HG02763 (cell line): Measurements from ENCODE around the gene RAMACL.

Source experiments
- ATAC-seq: cut with Tn5 transposase; IDR thresholded peaks from one replicate; pipeline ENCODE4 v1.9.1; 2021; ENCODE audit warnings: mild to moderate bottlenecking, moderate library complexity; ENCODE audit not compliant: unreplicated experiment

RAMACL gene

DNA sequence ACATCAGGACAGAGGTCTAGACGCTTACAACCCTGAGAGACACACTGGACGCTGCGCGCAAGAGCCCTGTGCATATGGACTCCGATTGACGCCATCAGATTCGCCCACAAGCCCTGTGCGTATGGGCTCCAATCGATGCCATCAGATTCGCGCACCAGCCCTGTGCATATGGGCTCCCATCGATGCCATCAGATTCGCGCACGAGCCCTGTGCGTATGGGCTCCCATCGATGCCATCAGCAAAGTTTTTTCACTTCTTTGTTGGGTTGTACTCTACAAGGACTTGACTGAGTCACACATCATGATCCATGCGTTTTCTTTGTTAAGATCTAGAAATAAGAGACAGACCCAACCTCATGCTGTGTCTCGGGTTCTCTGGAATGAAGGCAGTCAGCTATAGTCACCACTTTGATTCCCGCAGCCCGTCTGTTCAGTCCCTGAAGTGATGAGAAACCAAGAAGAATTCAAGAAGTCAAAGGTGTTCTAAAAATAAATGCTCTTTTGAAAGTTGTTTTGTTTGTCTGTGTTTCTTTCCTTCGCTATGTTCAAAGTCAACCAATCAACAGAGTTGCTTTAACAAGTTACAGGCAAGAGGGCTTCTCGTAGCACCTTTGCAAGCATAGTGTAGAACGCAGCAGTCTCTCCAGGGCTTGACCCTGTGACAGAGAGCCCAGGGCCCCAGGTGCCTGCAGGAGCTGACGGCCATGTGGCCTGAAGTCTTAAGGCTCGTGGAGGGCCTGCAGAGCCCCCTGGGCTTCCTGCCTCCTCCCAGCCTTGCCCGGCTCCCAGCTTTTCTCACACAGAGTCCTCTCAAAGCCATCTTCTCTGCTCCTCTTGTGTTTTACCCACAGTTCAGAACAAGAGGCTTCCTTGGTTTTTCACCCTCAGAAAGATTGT is 32.6 kb upstream of the RAMACL start:
- ATAC-seq = no peak

DNA sequence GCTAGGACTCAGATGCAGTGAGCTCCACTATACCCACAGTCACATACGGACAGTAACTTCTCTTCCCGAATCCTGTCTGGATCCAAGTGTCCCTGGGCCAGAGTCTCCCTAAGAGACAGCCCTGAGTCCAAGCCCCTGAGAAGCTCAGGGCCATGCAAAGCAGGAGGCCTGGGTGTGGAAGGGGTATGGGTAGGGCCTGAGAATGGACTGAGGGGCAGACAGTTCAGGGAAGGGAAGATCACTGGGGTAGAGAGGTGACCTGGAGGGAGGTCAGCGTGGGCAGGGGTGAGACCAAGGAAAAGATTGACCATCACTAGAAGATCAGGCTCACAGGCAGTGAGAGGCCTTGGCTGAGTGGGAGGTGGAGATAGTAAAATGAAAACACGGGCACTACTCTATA is 31.8 kb upstream of the RAMACL start:
- no peak for ATAC-seq

DNA sequence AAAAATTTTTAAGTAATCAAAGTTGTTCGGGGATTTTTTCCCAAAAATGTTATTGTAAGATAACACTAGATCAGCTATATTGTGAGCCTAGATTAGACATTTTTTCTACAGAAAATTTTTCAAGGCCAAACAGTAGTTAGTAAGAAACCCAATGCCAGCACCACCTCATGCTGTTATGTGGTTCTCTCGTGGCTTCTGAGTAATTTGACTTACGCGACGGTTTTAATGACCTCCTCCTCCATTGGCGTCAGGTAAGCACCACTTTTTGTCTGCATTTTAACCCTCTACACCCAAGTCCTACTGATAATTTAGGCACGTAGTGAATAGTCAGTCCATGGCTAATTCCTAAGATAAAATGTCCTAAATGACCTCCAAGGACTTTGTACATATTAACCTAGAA is 30.9 kb upstream of the RAMACL start:
- no peak for ATAC-seq

DNA sequence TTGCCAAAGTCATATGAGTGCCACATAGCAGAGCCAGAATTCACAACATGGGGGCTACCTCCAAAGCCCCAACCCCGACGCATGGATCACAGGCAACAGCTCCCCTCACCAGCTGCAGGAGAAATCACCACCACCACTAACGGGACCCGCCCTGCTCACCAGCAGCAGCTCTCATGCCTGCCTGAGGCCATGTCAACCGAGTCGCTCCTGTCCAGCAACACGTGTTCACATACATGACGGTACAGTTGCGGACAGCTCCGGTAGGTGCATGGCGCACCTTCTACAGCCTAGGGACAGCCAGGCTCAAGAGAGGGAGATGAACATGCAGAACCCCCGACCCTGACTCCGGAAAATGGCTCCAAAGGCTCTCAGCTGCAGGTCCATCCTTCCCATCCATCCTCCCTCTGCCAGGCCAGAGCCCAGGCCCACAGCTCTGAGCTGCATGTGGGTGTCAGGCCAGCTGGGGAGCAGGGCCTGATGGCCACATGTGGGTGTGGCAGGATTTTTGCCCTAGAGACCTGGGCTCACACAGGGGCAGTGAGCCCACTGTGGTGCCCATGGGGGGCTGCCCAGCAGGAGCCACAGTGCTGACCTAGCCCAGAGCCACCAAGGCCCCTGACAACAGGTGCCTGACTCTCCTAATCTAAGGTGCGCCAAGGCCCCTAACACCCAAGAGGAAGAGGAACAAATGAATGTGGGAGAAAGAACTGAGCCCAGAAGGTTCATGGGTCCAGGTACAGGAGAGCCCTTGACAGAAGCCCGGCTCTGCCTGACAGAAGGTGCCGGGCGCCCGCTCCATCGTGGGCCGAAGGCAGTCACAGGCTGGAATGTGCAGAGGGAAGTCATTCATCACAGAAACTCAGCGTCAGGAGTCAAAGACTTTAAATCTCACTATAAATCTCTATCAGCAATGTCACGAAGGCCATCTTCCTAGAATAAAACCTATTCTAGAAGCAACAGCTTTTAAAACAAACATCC is 30.1 kb upstream of the RAMACL start:
- no peak for ATAC-seq

DNA sequence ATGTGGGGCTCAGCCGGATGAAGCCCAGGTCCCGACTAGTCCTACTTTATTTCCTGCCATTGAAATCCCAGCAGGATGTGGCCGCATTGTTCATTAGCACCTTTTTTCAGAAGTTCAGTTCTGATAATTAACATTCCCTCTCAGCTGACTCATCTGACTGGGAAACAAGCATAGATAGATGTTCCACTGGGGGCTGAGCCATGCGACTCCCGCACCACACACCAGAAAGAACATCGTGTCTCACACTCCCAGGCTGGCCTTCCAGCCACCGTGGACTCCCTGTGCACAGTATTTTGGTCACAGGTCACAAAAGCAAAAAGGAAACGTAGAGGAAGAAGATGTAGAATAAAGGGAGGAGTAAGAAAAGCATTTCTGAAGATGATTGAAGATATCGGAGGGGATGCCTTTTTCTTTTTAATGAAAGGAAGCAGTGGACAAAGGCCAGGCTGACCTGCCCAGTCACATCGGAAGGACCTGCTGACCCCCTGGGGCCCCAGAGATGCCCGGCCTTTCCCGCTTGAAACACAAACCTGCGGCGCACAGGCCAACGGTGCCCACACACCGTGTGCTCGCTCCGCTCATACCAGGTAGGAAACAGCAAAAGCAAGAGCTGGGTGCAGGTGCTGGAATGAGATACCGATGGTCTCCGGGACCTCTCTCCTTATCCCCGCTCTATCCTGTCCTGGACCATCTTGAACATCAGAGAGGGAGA is 28.7 kb upstream of the RAMACL start:
- ATAC-seq = no peak

DNA sequence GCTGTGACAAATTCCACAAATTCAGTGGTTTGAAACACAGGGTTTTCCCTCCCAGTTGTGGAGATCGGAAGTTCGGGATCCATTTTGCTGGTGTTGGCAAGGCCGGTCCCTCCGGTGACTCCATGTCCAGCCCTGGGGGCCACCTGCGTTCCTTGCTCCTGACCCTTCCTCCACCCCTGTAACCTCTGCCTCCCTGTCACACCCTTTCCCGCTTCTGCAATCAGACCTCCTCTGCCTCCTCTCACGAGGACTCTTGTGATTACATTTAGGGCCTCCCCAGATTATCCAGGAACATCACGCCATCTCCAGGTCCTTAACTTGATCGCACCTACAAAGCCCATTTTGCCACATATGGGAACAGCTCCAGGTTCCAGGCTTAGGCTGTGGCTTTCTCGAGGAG is 28.1 kb upstream of the RAMACL start:
- no peak for ATAC-seq

DNA sequence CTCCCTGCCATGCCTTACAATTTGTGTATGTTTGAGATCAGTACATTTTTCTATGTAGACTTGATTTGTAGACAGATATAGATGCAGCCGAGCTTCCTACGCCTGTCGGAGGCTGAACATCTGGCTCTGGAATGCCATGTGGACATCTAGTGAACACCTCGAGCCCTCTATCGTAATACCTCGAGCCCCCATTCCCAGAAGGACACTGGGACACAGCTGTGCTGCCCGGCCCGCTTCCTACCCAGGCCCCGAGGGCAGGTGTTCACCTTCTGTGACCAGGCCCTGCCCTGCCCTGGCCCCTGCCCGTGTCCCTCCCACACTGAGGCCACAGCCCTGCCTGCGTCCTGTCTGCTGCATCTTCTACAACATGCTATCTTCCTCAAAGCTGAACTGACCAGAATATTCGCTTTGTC is 27.7 kb upstream of the RAMACL start:
- no peak for ATAC-seq

DNA sequence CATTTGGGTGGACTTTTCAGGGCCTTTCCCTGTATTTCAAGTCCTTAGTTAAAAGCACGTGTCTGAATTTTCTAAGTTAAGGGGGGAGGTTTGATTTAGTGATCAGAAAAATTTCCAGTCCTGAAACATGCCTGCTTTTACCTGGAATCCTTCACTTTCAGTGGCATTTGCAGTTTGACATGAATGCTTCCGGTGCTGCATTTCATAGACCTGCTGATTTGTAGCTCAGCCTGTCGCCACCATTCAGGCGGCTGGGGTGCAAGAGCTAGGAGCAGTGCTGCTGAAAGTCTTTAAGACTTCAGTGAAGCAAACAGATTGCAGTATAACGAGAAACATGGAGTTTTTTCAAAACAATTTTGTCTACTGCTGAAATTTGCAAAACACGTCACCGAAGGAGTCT is 26.5 kb upstream of the RAMACL start:
- no peak for ATAC-seq

DNA sequence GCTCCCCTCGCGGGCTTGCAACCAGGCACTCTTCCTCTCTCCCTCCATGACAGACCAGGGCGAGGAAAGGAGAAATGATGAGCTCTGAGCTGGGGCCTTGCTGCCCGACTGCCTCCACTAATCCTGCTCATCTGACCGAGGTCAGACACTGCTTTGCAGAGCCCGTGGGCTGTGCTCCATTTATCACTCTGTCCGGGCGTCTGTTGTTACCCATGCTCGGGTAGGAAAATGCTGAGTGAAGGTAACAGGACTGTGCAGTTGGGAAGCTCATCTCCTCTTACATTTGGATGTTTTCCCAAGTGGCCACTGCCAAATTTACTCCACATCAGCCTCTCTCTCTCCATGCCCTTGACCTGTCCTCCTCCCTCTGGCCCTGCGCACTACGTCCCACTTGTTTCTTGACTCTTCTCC is 26.0 kb upstream of the RAMACL start:
- ATAC-seq = no peak

DNA sequence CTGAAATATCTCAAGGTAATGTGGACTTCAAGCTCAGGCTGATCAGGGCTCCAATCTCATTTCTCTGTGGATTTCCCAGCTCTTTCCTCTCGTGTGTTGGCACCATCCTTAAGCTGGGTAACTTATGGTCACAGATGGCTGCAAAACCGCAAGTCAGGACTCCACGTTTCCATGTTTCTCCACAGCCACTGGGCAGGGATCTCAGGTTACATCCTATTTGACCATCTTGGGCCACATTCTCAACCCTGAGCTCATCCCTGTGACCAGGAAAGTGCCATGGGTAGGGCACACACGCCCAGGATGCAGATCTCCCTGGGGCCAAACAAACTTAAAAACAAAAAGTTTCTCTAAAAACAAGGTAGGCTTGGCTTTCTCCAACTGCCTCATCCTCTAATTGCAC is 25.2 kb upstream of the RAMACL start:
- ATAC-seq = no peak

DNA sequence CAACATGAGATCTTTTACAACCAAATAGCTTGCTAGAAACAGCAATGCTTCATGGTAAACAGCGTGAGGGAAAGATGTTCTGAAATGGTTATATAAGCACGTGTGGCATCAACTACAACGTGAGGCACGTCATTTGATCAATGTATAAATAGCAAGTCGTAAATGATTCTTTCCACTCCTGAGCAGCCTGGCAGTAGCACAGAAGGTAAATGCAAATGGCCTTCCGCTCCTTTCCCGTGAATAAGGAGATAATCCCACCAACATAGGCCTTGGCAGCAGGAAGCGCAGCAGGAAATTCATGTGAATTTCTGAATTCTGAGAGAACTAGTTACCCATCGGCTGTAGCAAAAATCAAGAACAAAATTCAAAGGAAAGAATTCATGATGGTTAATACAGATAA is 23.6 kb upstream of the RAMACL start:
- ATAC-seq = no peak

DNA sequence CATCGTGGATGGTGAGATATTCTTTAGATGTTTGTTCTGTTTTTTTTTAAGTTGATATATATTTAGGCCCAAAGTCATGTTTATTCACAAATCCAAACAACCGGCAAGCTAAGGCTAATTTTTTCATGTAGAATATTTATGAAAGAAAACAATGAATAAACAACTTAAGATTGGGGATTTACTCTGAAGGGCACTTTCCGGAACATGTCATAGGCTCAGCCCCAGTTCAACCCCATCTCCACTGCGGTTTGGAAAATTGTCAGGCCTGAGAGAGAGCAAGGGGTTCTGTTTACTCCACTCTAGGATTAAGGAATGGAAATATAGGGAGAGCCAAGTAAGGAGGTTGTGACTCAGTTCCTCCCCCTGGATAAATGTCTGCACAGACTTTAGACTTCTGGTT is 22.3 kb upstream of the RAMACL start:
- no peak for ATAC-seq

DNA sequence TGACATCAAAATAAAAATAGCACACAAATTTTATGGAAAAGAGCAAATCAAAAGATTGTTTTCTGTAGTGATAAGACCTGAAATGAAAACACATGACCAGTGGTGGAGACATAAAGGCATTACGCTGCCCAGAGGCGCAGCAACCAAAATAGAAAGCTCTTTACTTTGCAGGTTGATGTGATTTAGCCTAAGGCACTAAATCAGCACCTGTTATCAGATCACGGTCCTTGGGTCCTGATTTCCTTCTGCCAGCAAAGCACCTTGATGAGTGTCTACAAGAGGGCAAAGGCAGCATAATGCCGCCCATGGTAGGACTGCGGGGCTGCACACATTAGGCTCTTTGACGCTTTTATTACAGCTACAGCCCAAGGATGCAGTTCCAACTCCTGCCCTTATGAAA is 19.3 kb upstream of the RAMACL start:
- ATAC-seq = no peak

DNA sequence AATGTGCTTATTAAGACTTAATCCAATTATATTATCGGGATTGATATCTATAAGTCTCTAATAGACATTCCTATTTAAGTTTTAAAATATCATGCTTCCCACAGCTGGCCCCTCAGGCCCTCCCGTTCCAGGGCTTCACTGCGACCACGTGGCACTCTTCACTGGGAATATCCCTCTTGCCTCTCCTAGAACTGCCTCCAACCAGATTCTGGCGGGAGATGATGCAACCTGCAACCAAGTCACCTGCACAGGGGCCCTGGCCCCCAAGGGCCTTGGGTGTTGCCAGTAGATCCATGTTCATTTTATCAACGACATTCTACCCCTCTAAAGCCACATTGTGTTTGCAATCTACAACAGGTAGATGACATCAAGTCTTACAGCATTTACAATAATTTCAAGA is 18.4 kb upstream of the RAMACL start:
- no peak for ATAC-seq

DNA sequence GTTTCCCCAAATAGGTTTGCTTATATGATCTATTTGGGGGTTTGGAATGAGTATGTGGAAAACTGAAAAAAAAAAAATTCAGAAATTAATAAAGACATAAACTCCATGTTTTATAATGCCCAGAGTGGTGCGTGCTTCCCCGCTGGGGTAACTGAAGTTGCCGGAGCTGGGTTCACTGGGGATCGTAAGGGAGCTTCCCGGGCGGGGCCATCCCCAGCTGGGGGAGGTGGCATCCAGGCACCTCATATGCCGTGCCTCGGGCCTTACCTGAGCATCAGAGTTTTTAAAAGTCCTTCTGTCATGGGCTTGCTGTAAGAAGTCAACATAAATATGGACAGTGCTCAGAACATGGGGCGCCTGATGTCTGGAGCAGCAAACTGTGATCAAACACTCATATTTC is 17.9 kb upstream of the RAMACL start:
- ATAC-seq = no peak

DNA sequence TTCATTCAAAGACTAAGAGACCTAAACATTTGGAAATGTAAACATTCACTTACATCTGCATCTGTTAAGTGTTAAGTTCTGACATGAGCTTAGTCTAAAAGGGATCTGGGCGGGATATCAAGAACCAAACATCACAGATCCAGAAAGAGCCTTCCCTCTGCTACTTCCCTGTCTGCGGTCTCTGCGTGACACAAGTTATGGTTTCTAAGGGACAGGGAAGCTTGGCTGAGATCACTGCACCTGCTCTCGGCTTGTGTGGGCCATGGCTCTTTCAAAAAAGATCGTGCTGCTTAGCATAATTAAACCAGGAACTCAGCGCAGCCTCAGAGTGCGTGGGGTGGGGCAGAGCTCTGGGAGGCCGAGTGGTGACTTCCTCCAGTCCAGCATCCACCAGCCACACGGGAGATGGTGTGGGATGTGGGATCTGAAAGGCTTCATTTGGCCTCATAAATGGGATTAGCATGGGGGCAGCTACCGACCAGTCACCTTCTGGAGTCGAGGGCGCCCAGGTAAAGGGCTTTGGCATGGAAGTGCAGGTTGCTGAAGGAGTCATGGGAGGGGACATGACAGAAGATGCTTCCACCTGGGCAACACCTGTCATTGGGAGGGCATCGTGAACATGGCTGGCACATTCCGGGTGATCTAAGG is 16.7 kb upstream of the RAMACL start:
- no peak for ATAC-seq

DNA sequence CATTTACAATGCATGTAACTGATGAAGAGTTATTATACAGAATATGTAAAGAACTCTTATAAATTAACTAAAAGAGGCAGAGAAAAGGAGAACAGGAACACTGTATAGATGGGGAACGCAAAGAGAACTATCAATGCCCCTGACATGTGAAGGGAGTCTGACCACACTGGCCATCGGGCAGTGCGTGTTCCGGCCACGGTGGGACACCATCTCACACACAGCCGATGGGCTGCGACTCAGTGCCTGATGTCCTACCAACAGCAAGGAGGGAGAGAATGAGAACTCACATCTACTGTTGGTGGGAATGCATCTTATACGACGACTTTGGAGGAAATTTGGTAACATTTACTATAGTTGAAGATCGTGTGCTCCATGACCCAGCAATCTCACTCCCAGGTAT is 15.5 kb upstream of the RAMACL start:
- no peak for ATAC-seq

DNA sequence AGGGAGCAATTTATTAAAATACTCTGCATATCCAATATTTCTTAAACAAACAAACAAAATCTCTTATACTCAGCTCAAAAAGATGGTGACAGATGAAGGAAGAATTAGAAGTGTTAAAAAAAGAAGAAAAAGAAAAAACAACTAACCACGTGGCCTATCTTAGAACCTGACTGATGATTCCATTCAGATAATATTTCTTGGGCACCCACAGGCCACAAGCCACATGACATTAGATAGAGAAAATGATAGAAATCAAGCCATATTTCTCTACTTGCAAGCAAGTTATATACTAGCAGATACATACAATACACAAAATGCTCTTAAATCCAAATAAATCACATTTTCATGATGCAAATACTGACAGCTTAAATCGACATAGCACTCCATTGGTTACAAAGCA is 14.5 kb upstream of the RAMACL start:
- no peak for ATAC-seq

DNA sequence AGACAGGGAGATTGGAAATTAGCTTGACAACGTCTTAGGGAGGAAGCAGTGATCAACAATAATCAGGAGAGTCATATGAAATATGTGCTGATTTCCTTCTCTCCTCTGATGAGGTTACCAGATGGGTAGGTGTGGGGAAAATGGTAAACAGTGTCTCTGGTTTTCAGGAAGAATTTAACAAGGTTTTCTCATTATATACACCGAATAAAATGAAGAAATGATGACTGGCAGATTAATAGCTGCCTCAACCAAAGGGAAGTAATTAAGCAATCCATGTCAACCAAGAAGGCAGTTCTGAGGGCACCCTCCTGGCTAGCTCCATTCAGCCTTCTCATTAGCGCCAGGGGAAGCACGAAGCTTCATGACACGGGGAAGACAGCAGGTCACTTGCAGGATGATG is 12.7 kb upstream of the RAMACL start:
- no peak for ATAC-seq

DNA sequence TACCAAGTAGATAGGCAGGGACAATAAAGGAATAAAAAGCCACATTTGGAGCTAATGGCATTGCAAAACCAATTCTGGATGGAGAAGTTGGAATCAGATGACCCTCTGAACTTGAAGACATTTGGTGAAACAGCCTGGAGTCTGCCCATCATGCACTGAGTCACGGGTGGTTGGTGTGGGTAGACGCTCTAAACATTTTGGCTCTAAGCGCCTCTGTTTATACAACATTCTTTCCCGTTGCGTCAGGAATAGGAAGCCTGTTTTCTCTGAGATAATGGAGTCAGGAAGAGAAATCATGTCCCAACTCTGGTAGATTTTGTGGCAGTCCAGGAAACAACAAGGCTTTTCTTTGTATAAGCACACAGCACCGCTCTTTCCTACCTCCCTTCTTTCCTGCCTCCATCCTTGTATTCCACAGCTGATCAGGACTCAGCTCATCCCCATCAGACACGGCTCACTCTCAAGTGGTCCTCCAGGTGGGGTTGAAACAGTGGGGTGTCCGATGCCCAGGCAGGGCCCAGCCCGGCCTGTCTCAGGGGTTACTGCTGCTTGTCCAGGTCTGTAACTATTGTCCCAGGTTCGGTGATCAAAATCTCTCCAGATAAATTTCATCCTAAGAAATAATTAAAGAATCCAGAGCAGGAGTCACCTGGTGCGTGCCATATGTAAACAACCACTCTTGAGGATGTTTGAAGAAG is 12.1 kb upstream of the RAMACL start:
- ATAC-seq = no peak
